HG03439 (cell line): Measurements from ENCODE around the gene AGAP1.

Experiments
- ATAC-seq: cut with Tn5 transposase; IDR thresholded peaks from one replicate; pipeline ENCODE4 v1.9.1; 2021; ENCODE audit warnings: mild to moderate bottlenecking, moderate library complexity; ENCODE audit not compliant: unreplicated experiment

Gene AGAP1

DNA sequence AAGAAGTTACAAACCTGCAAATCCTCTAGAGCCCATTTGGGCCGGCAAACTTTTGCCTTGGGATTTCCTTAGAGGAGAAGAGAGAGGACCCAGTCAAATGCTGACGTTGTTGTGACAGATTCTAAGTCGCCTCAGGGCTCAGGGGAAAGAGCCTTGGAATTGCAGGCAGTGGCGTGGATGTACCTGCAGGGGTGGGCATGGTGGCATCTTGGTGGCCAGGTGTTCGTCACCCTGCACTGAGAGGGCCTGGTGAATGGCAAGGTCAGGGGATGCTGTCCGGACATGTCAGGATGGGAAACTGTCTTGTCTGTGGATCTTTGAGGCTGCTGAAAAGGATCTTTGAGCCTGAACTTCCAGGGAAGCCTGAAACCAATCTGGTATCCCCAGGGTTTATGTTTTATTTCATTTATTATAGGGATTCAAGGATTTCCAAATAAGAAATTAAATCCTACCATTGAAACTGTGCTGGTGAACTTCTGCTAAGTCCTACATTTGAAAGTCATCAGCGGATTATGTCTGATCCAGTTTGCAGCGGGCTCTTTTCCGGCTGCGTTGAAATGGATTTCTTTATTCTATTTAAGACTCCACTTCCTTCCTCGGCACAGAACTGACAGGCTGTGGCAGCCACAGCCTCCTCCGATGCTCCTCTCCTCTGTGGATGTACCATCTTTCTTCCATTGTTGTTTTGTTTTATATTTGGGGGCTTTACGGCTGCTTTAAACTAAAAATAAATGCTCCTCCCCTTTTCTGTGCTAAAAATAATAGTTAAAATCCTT lies 207.6 kb downstream of the AGAP1 start:
- no peak for ATAC-seq

DNA sequence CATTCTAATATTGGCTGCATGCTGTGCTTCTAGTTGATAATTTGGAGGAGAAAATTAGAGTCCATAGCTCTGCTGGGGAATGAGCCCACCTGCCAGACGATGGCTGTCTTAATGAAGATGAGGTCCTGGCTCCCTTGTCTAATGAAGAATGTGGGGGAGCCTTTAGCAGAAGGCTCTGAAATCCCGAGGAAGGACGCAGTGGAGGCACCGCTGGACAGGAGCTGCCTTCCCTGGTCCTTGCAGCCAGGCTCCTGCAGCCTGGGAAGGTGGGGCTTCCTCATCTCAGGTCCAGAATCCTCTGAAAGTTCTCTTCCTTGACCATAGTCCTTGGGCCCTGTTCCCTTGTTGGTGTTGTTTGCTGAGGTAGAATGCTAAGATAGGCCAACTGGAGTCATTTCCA lies 208.3 kb downstream of the AGAP1 start:
- ATAC-seq, result no peak

DNA sequence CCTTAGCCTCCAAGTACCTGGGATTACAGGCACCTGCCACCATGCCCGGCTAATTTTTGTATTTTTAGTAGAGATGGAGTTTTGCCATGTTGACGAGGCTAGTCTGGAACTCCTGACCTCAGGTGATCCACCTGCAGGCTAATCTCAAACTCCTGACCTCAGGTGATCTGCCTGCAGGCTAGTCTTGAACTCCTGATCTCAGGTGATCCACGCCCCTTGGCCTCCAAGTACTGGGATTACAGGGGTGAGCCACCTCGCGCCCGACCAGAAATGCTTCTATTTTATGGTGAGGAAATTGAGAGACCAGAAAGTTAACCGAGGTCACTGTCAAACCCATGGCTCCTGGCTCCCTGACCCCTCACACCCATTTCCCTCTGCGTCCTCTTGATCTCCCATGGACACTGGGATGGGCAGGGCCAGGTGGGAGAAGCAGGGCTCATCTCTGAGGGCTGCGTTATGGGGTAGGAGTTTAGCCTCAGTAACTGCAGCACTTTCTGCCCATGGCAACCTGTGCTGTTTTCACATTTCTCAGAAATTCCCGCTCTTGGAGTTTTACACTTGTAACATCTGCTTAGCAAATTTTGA lies 210.0 kb downstream of the AGAP1 start:
- ATAC-seq, result no peak

DNA sequence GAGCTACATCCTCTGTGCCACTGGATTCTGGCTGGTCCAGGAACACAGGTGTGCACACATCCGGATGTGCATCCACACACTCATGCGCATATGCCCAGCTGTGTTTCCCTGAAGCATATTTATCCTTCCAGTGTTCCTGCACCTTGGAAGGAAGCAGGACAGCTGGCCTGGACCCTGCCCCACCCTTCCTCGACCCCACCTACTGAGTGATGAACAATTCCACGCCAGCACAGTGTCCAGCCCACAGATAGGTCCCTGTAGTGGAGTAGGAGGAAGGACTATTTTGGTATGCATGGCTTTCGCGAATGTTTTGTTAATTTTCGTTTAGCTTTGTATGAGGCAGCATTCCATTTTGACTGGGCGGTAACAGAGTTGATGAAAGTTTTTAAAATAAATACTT lies 211.5 kb downstream of the AGAP1 start:
- no peak for ATAC-seq

DNA sequence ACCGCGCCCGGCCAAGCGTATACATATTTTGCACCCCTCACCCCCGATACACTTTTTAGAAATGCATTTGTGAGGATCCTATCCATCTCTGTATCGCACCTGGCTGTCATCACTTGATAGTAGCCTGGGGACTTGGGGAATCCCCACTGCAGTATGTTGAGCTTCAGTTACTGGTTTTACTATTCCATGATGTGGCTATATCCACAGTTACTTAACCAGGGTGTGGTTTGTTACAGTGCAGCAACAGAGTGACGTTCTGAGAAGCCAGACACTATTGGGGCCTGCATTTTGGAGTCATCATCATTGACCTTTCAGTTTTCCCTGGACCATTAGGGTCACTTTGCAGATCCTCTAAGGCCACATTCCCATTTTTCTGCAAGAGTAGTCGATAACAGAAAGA lies 212.7 kb downstream of the AGAP1 start:
- no peak for ATAC-seq

DNA sequence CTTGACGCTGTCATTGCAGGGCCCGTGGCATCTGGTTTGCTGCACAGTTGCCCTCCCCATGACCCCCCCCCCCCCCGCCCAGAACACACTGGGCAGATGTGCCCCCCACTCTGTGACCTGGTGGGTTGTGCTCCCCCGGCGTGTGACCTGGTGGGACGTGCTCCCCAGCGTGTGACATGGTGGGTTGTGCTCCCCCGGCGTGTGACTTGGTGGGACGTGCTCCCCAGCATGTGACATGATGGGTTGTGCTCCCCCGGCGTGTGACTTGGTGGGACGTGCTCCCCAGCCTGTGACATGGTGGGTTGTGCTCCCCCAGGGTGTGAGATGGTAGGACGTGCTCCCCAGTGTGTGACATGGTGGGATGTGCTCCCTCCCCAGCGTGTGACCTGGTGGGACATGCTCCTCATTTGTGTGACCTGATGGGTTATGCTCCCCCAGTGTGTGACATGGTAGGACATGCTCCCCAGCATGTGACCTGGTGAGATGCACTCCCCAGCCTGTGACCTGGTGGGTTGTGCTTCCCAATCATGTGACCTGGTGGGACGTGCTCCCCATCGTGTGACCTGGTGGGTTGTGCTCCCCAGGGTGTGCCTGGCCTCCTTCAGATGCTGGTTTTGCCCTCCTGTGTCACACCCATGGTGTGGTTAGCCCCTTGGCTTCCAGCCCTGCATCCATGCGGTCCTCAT lies 213.7 kb downstream of the AGAP1 start:
- ATAC-seq, result no peak

DNA sequence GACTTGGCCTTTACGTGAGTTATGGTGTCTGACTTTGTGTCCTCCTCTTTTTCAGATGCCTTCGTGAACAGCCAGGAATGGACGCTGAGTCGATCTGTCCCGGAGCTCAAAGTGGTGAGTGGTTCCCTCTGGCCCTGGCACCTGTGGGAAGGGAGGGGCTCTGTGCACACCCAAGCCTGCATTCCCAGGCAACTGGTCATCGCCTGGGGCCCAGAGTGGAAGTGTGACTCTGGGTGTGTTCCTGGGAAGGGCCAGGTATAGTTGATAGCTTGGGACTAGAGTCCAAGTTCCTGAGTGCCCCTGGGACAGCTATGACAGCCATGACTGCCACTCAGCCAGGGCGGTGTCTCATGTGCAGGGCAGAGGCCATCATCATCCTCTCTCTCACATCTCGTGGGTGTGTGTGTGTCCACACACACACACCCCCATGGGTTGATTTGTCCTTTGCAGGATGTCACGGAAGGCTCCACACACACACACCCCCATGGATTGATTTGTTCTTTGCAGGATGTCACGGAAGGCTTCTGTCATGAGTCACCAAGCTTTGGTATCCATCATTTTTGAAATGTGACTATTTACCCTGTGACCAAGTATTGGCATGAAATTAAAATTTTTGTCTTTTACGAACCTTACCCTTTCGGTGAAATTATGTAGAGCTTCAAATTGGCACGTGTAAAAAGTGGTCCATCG lies 215.4 kb downstream of the AGAP1 start:
- no peak for ATAC-seq

DNA sequence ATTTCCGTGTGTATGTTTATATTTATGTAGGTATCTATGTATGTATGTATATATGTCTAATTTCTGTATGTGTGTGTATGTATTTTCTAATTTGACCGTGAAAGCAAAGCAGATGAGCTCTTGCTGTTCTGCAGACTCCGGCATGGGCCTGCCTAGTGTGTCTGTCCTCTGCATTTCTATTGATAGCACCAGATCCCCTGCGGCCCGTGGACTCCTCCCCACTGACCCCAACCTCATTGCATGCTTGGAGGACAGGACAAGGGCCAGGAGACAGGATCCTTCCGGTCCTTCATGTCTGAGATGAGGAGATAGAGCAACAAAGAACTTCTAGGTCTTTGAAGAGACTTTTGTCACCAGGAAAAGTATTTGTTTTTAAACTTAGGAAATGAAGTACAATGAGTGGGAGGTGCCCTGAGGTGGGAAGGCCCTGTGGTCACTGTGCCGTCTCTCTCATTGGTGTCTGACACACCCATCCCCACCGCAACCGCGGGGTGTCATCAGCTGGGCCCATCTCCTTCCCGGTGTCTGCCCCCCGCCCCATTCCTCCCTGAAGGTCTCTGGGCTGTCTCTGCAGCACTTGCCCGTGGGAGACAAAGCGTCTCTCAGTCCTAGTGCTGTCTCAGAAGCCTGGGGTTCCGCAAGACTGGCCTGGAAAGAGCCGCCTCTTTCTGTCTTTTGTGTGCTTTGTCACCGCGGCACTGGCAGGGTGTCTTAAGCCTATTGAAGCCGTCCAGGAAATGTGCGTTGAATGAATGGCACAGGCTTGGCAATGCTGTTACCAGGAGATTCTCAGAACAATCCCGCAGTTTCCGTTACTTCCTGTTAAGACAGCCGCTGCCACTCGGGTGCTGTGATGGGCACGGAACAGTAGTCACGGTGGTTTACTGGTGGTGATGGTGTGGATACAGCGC lies 216.4 kb downstream of the AGAP1 start:
- no peak for ATAC-seq

DNA sequence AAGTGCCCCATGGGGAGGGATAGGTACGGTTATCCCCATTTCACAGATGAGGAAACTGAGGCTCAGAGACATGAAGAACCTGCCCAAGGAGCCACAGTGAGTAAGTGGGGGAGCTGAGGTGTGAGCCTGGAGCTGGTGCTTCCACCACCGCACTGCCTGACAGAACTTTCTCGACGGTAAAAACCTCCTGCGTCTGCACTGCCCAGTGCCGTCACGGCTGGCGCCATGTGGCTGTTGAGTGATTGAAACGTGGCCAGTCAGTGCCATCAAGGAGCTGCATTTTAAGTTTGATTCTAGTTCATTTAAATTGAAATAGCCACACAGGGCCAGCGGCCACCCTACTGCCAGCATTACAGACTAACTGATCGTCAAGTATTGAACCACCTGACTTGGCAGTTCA lies 217.1 kb downstream of the AGAP1 start:
- ATAC-seq, result no peak

DNA sequence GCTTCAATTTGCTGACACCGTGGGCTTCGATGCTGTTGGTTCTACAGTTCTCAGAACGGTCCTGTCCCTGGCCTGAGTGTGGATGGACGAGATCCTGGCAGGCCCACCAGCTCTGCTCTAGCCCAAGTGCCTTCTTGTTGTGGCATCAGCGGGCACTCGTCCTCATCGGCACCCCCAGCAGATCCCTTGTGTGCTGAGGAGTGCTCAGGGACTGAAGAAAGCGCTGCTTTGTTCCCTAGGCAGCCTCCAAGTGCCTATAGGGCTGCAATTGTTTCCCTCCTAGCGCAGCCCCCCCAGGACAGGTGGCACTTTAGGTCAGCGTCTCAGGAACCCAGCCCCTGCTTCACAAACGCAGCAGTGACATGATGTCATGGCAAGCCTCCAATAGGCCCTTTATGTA lies 217.7 kb downstream of the AGAP1 start:
- ATAC-seq, result no peak

DNA sequence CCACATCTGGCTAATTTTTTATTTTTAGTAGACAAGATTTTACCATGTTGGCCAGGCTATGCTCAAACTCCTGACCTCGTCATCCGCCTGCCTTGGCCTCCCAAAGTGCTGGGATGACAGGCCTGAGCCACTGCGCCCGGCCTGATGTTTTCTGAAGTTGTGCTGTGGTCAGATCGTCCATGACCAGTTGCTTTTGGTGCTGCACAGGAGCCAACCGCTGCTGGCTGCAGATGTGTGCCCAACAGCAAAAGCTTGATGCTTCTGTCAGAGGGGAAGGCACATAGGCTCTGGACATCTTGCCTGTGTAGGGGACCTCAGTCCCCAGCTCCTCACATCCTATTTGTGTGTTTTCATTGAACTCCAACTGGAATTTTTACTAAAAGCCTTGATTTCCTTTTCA lies 218.3 kb downstream of the AGAP1 start:
- ATAC-seq, result no peak

DNA sequence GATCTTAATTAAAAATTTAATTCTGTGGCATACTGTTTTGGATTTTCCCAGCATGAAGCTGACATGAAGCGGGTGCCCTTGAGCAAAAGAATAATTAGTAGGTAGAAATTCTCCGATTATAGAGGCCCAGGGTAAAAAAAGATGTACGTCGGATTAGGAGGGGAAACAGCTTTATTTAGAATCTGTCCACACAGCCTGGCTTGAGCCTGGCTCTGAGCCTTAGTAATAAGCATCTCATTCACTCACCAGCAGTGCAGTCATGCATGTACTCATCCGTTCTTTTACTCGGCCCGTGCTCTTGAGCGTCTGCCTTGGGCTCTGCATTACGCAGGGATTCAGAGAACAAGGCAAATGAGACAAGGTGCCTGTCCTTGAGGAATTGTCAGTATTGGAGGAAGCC lies 219.3 kb downstream of the AGAP1 start:
- no peak for ATAC-seq

DNA sequence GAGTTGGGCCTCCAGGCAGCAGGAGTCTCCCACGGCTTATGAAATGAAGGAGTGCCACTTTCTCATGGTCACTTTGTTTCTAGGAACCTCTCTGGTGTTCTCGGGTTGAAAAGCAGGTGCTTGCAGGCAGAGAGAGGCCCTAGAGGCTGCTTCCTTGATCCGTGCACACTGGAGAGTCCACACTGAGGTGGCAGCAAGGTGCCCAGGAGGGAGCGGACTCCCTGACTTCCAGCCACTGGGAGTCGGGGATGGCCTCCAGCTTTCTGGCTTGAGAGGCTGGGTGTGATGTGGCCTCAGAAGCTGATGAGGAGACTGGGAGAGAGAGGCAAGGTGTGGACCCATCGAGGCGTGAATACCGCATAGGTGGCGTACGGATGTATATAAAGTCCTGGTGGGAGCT lies 221.8 kb downstream of the AGAP1 start:
- no peak for ATAC-seq

DNA sequence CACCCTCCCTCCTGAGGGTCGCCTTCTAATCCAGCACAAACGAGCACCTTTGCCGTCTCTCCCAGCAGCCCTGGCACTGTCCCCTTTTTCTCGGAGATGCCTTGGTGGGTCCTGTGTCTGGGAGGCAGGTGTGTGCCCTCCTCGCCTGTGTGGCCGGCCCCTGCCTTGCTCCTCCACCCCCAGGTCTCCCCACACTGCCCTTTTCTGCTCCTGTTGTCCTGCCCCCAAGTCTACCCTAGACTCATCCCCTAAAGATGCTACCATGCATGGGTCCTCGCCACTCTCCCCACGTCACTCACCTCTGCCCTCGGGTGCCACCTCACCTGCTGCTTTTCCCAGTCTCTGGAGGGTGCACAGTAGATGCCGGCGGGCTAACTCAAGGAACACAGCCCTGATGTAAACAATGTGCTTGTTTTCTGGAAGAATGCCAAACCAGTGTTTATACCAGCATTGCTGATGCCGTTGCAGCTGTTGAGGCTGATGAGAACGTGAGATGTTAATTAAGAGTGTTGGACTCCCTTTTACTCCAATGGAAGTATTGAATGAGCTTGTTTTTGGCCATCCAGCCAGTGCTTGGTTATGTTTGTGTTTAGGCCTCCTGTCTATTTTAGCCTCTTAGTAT lies 223.1 kb downstream of the AGAP1 start:
- no peak for ATAC-seq

DNA sequence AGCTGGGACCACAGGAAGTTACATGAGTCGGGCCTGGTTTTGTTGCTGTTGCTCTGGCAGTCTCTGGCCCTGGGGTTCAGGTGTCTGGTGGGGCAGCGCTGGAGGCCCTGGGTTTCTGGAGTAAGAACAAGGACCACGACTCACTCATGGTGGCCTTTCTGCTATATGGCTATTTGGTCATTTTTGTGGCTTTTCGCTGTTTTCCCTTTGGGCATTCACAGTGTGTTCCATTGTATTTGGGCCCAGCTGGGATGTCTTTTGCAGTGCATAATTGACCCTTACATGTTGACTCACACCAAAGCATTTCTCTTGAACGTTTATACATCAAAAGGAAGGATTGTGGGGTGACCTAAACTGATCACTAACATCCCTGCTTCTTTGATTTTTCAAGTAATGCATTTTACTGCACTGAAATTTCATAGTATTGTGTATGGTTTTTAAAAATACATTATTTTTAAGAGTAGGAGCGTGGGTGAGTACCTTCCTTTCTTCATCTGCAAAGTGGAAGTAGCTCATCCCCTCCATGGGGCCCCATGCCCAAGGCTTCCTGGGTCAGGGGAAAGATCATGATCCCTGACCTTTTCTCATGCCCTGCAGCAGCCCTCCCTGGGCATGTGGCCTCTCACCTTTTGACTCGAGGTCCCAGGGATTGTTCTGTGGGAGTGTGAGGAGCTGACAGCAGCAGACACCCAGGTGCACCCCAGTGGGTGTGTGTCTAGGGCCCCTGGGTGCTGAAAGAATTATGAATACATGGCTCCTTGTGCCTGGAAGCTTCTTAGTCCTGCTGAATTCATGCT lies 225.5 kb downstream of the AGAP1 start:
- no peak for ATAC-seq

DNA sequence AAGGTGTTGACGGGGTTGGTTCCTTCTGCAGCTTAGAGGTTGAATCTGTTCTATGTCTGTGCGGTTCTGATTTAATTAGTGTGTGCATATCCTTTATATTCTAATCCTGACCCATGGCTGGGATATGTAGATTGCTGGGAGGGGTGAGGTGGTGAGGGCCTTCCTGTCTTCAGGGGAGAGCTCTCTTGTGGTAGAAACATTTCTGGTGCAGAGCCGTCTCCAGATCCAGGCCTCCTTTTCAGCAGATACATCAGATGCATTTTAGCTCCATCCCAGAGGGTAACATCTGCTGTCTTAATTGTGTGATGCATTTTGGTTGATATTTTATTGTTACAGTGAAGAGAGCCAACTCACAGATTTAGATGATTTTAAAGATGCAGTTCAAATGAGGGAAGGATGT lies 227.8 kb downstream of the AGAP1 start:
- no peak for ATAC-seq

DNA sequence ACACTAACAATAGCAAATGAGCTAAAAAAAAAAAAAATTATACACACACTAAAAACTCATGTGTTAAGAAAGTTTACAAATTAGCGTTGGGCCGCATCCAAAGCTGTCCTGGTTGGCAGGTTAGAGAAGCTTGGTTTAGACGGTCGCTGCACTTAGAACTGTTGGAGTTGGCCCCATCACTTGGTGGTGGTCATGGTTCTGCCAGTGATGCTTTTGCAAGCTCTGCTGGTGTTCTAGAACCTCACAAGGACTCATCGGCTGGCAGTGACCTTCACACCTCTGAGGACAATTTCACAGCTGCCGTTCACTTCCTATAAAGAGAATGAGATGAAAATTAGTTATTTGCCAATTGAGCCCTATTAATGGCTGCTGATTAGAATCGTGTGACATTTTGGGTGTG lies 229.0 kb downstream of the AGAP1 start:
- ATAC-seq, result no peak

DNA sequence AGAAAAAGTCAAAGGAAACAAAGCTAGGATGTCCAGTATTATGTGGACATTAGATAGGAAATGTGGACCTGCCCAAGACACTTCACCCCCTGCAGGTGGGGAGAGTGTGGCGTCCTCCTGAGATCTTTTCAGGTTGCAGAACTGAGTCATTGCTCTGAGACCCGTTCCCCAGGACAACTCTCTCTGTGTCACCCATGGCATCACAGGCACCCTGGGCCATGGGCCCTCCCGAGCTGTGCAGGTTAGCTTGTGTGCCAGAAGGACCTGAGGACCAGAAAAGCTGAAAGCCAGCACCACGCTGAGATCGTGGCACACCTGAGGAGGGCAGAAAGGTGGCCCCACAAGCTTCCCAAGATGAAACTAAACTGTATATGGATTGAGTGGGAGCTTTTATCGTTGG lies 229.5 kb downstream of the AGAP1 start:
- ATAC-seq, result no peak

DNA sequence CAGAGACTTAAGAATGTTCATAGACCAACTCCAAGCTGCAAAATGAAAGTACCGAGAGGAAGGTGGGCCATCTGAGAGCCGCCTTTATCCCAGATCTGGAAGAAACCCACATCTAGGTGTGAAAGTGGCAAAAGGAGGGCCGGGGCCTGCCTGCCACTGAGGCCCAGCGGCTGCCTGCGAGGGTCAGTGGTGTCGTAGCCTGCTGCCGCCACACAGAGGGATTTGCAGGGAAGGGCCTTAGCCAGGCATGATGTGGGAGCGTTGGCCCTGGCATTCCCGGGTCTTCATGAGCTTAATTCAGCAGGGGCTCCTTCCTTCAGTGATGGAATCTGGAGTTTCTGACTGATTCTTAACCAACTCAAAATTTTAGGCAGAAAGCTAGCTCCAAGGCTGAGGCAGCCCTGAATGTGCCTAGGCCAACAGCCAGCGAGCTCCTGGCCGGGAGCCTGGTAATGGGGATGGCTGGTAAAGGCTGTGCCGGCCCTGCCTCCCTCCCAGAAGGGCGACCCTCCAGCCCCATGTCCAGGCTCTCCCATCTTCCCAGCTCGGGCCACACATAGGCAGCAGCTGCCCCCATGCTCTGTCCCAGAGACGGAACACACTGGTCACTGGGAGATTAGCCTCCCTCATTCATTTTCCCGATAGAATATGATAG lies 230.1 kb downstream of the AGAP1 start:
- no peak for ATAC-seq
